HG03520 (cell line): ENCODE measurements around the gene PRKCA.

Experiments used
- ATAC-seq: cut with Tn5 transposase; IDR thresholded peaks from one replicate; pipeline ENCODE4 v1.9.1; 2021; ENCODE audit warnings: mild to moderate bottlenecking, moderate library complexity; ENCODE audit not compliant: unreplicated experiment

PRKCA gene

DNA sequence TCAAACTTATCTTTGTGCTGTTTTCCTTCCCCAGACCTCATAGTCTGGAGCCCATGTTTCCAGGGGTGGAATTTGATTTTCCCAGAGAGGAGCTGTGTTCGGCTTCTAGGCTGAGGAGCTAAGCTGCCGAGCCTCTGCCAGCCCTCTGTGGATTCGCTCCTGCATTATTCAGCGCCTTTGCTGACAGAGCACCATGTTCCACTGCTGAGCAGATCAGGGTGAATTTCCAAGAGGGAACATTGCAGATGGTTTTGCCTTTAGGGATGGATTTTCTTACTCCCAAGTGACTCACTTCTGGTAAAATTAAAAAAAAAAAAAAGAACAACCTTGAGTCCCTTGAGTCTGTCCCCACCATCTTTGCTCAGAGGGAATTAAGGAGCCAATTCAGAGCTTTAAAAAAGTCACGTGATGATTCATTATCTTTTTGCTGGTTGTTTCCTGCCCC lies 229.5 kb downstream of the PRKCA start:
- no peak for ATAC-seq

DNA sequence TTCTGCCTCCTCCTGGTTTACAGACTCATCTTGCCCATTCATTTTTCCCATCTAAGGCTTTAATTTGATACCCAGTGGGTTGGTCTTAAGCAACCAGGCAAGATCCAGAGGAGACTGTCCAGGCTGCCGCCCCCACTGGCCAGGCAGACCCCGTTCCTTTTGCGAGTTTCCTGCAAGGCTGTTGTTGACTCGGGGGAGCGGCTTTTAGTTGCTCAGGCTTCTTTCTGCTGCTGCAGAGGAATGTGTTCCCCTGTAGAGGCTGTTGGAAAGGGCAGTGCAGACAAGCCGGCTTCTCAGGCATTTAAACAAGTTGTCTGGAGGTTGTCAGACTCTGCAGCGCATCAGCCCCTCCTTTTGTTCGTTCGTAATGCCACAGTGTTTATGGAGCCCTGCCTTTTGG lies 231.2 kb downstream of the PRKCA start:
- ATAC-seq = no peak

DNA sequence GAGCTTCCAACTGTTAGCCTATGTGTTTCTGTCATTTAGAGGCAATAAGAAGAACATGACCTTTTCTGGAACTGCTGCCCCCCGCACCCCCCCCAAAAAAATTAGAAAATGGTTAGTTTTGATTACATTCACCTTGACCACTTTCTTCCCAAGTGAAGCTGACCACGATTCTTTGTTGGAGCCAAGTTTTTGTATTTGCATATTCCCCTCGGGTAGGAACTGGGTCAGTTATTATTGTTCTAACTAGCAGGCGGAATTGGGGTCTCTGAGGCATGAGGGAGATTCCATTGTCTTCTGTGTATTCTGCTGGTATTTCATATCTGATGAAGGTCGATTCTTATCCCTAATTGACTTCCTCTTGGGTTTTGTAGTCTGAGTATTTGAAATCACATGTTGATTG lies 231.6 kb downstream of the PRKCA start:
- no peak for ATAC-seq

DNA sequence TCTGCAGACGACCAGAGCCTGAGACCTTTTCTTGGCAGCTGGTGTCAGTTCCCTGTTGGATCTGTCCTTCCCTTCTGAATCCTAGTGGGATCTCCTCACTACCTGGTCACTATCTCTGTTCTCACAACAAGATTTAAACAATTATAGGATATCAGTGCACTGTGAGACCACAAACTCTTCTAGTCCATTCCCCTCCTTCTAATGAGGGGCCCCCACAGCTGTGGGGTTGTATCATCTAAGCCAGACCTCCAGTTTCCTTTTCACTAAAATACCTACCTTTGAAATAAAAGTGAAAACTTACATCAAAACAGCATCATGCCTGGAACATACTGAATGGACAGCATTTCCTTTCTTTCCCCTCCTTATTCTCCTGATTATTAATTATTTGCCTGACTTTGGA lies 233.2 kb downstream of the PRKCA start:
- no peak for ATAC-seq

DNA sequence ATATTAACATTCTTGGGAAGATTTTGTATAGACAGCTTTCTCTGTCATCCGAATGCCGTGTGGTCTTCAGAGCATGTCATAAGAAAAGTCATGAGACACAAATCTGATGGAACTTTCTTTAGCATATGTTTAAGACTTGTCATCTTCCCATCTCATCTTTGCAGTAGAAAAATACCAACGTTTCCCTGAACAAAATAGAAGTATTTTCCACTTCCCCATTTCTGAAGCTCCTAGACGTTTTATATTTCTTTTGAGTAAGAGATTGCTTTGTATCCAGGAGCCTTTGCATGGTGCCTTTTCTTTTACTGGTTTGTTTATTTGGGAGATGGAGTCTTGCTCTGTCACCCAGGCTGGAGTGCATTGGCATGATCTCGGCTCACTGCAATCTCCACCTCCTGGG lies 235.1 kb downstream of the PRKCA start:
- ATAC-seq = no peak

DNA sequence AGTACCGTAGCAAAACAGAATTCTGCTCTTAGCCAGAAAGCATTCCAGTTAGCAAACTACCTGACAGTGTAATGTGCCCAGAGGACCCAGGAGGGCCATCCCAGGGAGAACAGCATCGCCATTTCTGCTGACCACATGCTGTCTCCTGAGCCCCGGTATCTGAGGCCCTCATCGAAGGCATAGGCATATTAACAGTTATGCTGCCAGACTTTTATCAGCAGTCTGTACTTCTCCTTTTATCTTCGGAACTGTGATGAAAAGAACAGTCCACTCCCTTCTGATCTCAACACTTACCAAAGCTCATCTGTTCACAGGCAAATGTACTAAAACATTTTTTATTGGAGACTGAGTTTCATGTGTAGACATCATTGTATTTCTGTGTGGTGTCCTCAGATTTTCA lies 236.4 kb downstream of the PRKCA start:
- no peak for ATAC-seq

DNA sequence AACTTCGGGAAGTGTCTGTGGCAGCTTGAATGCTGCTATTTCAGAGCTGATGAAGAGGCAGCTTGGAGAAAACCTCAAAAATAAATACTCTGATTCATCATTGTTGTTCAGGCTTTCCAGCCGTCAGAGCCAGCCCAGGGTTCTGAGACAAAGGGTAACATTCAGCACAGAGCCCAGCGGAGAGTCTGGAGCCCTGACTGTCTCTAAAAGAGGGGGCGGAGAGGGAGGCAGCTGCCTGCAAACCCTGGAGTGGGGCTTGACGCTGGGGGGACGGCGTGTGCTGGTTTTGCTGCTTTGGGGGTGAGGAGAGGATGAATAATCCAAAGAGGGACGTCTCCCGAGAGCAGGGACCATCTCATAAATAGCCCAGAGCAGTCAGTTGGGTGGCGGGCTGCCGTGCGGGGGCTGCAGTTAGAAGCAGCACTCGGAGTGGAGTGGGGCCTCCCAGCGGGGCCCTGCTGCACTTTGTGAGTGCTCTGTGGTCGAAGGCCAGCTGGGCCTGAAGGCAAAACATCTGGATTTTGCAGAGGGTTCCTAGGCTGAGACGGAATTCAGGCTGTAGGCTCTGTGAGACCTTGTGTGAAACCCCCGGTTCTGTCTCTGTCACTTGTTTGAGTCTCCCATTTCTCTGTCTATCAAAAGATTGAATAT lies 237.8 kb downstream of the PRKCA start:
- ATAC-seq = no peak

DNA sequence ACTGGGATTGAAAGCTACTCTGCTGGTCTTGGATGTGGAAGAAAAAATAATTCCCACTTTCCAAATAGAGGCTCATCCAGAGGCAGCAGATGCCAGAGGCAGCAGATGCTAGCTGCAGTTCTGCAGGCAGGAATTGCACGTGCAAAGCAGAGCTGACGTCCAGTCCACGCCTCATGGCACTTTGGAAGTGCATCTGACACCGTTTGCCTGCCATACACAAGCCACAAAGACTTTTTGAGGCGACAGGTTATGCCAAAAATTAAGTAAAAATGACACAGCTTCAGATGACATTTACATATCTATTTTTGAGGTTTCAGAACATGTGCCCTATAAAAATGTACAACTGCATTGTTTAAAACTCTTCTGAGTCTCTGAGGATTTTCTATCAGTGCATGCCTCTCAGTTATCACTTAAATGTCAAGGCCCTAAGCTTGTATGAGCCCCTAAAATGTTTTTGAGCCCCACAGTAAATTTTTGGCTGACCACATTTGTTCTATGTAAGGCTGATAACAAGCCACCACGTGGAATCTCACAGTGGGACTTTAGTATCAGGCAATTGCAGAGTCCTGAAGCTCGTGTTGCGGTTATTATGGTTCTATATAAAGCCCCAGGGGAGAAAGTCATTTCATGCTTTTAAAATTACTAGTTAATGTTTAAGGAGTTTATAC lies 239.2 kb downstream of the PRKCA start:
- peak; percentile 84 for ATAC-seq

DNA sequence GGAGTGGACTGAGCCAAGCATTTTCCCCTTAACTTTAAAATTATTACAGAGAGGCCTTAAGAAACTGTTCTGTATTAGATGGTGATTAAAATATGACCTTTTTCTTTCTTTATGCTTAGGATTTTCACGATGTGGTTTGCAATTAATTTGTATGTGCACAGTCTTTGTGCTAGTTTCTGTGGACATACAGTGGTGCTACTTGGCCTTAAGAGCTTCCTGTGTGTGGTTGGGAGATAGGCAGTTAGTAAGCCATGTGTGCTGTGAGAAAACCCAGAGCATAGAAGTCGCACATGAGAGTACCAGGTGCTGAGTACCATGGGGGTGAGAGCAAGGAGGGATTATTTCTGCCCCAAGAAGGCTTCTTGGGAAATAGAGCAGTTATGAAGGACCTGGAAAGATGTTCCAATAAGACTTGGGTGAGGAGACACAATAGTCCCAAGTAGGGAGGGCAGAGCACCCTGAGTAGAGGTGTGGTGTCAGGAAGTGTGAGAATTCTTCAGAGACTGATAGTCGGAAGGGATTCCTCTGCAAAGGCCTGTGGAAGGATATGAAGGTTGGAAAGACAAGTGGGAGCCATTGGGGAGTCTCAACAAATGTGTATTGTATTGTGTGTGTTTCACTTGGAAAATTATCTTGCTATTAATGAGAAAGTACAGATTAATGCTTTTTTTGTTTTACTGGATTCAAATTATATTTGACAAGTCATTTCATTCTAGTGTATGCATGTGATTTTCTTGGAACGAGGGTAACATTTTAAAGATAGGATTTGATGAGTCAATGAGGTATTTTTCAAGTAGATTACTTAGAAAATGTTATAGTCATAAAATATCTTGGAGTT lies 239.9 kb downstream of the PRKCA start:
- peak; percentile 91 for ATAC-seq

DNA sequence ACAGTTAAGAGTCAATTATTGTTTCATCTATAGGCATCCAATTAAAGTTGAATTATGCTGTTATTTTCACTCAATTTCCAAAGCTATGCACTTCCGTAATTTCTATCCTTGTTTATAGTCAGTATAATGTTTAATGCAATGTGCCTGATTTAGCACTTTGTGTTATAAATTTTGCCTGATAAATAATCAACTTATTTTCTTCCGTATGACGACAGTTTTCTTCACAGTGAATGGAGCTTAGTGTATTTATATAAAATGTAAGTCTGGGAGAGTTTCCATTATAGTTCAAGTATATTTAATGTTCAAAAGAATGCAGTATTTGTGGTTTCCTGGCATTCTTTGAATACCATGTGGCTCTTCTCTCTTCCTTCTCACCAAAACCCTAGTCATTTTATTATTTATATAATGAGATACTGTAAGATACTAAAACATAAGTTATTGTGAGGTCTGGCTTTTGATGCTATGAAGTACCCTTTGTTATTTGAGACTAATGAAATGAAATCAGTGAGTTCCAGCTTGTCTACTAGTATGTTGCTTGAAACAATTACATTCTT lies 240.6 kb downstream of the PRKCA start:
- no peak for ATAC-seq

DNA sequence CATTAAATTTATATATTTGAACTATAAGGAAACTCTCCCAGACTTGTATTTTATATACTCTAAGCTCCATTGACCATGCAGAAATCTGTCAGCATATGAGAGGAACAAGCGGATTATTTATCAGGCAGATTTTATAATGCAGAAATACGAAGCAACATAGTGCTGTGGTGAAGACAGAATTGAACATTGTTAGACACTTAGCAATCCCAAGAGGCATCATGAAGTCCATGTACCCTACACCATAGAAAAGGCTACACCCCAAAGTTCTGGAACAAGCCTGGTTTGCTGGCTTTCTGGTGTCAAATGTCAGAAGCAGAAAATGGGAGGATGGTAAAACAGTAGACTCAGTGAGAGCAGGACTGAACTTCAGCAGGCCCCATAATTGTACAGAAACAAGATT lies 241.1 kb downstream of the PRKCA start:
- ATAC-seq = no peak

DNA sequence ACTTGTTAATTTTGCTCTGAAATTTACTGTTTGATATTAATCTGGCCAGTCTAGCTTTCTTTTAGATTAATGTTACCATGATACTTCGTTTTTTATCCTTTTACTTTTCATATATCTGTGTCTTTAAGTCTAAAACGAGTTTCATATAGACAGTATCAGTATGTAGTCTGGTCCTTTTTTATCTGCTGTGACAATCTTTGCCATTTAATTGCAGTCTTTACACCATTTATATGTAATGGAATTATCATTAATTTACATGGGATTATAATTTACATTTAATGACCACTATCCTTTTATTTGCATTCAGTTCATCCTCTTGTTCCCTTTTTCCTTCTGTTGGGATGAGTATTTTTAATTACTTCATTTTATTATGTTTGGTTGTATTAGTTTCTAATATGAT lies 243.5 kb downstream of the PRKCA start:
- no peak for ATAC-seq

DNA sequence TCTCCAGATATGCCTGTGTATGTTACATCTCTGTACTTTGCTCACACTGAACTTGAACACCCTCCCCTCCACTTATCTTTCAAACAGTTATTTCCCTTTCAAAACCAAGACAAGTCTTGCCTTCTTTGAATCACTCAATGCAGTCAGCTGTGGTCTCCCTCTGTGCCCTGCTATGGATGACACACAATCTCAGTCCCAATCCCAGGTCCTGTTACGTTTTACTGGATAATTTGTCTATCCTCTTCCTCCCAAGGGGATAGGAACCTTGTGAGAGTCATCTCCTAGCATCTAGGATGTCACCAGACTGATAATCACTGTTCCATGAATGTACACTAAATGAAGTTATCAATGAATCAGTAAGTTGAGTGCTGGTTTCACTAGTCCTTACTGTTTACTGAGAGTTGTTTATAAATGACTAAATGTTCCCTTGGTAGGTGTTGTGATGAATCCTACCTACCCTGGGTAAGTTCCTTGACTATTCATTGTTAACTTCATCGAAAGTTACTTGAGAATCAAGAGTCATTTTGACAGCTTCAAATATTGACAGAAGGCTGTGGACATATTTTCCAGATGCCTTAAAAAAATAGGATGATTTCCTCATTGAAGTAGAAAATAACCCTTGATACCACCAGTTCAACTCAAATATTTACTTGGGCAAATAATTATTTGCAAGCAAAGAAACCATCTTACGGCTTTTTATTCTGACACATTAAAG lies 244.9 kb downstream of the PRKCA start:
- no peak for ATAC-seq

DNA sequence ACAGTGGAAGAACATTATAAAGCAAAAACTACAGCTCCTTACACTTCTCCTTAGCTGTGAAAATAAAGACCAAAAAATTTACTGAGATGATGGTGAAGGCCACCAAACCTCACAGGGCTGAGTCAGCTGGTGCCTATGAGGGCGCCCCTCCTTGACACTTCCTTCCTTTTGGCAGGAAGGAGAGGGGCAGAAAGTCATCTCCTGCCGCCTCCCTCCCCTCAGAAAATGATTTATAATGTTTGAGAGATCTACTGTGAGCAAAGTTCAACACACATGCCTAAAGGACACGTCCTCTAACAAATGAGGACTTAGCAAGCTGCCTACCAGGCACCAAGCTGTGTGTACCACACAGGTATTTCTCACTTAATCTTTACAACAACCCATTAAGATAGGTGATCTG lies 245.7 kb downstream of the PRKCA start:
- ATAC-seq = no peak

DNA sequence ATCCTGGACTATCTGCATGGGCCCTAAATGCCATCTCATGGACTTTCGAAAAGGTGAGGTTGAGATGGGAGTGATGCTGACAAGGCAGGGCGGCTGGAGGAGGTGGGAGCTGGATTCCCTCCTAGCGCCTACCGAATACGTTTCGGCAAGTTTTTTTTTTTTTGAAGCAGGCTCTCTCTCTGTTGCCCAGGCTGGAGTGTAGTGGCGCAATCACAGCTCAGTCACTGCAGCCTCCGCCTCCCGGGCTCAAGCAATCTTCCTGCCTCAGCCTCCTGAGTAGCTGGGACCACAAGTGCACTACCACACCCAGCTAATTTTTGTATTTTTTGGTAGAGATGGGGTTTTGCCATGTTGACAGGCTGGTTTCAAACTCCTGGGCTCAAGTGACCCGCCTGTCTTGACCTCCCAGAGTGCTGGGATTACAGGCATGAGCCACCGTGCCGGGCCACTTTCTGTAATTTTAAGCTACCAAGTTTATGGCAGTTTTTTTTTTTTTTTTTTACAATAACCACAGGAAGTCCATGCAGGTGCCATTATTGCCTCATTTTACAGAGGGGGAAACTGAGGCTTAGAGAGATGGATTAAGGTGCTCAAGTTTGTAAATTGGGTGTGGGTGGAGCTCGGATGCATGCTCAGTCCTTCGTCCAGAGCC lies 246.4 kb downstream of the PRKCA start:
- no peak for ATAC-seq

DNA sequence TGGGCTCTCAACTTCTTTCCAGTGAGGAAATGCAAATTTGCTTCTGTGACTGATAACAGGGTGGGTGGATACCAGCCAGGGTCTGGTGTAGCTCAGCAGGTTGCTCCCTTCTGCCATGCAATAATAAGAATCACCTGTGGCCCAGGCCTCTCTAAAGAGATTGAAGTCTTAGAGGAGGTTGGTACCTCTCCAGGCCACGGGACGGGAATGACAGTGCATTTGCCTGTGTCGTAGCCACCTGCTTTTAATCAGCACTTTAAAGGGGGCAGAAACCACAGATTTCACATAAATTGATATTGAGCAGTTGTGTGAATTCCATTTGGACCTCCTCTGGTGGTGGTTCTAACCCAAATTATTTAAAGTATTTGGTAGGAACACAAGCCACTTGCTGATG lies 246.9 kb downstream of the PRKCA start:
- ATAC-seq = no peak

DNA sequence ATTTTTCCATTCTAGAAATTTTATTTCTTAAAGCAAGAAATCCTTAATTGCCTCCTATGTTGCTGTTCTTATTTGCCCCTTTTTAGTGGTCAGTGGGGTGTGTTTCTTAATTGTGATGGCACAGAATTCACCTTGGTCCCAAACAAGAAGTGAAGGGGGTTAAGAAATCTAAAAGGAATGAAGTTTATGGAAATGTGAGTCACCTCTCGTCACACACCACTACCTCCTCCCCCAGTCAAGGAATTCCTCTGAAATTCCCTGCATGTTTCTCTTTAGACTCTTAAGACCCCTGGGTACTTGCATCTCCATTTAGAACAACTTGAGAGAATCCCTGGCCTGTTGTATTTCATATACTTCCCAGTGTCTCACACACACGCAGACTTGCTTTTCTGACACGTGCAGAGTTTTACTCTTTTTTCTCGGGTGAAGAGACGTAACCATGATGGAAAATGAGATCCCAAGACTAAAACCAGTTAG lies 247.4 kb downstream of the PRKCA start:
- ATAC-seq = no peak

DNA sequence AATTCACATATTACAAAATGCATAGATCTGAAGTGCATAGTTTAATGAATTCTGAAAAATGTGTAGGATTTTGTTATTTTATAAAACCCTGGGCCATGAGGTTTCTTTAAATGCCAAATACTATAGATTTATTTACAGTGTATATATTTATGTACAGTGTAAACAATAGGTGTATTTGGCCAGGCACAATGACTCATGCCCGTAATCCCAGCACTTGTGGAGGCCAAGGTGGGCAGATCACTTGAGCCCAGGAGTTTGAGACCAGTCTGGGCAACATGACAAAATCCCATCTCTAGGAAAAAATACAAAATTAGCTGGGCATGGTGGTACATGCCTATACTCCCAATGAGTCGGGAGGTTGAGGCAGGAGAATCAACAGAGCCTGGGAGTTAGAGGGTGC lies 249.4 kb downstream of the PRKCA start:
- no peak for ATAC-seq

DNA sequence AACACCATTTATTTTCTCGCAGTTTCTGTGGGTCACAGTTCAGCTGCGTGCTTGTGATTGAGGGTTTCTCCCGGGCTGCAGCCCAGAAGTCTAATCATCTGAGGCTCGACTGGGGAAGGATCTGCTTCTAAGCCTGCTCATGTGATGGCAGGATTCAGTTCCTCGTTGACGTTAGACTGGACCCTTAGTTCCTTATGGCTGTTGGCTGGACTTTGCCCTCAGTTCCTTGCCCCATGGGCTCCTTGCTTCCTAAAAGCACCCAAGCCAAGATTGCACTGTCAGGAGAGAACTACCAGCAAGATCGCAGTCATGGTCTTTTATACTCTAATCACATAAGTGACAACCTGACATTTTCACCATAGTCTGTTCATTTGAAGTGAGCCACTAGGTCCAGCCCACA lies 250.0 kb downstream of the PRKCA start:
- ATAC-seq = no peak

DNA sequence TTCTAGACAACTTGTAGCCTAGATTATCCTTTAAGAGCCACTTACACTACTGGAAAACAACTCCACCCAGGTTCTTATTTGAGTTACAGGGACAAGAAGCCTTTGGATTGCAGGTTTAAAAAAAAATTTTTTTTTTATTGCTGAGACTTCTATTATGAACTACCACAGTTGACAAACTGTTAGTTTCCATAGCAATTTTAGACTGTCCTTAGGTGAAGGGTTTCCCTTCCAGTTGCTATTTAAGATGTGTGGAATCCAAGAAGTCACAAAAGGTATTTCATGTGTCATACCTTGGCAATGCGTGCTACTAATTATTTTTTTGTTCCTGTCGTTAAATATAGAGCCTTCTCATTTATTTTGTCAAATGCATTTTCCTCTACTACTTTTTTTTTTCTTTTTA lies 253.2 kb downstream of the PRKCA start:
- no peak for ATAC-seq
